Liver (tissue), 9 donors: ENCODE results near the gene WTIP. TPM values are rescaled to one million over a fixed set of nuclear protein-coding genes. Genes with fewer than 3 reads are reported as not detected.

Experiments used
- DNase-seq: peaks from one replicate; pipeline ENCODE4 v3.0.0-alpha.2; 2017; ENCODE audit warnings: low spot score
- H3K27ac ChIP-seq, 2 donors: one replicate each; pipeline ENCODE4 v1.7.0; 2013; ENCODE audit warnings: inconsistent platforms in 2 of 2, low read length in 2 of 2, control low read depth in 1 of 2, low read depth in 1 of 2, mild to moderate bottlenecking in 1 of 2
- H3K27me3 ChIP-seq, 4 donors: one replicate each; pipeline versions ENCODE4 v1.6.1 to v1.7.0; 2013; ENCODE audit warnings: low read length in 3 of 4, inconsistent platforms in 1 of 4, mild to moderate bottlenecking in 1 of 4, moderate library complexity in 1 of 4; ENCODE audit not compliant: control insufficient read depth in 4 of 4, insufficient read depth in 4 of 4
- H3K36me3 ChIP-seq, 4 donors: one replicate each; pipeline versions ENCODE4 v1.6.1 to v1.7.0; 2013; ENCODE audit warnings: low read length in 3 of 4, mild to moderate bottlenecking in 3 of 4, low read depth in 1 of 4, moderate library complexity in 1 of 4; ENCODE audit not compliant: control insufficient read depth in 4 of 4, insufficient read depth in 3 of 4
- H3K4me1 ChIP-seq, 4 donors: one replicate each; pipeline versions ENCODE4 v1.6.1 to v1.7.0; 2013; ENCODE audit warnings: low read length in 3 of 4, mild to moderate bottlenecking in 3 of 4, moderate library complexity in 1 of 4; ENCODE audit not compliant: control insufficient read depth in 4 of 4, insufficient read depth in 4 of 4
- H3K4me3 ChIP-seq, 3 donors: one replicate each; pipeline versions ENCODE4 v1.6.1 to v1.7.0; 2013; ENCODE audit warnings: low read length in 3 of 3, control low read depth in 1 of 3, low read depth in 1 of 3, mild to moderate bottlenecking in 1 of 3
- H3K9ac ChIP-seq, 2 donors: one replicate each; pipeline ENCODE4 v1.7.0; 2013; ENCODE audit warnings: low read length in 2 of 2, mild to moderate bottlenecking in 2 of 2, moderate library complexity in 2 of 2, control low read depth in 1 of 2, low read depth in 1 of 2
- H3K9me3 ChIP-seq, 4 donors: one replicate each; pipeline versions ENCODE4 v1.6.1 to v1.7.0; 2013; ENCODE audit warnings: low read length in 3 of 4; ENCODE audit not compliant: control insufficient read depth in 4 of 4
- ATF3 ChIP-seq: IDR thresholded peaks from 2 replicates; pipeline ENCODE4 v1.6.1; 2016; ENCODE audit warnings: antibody characterized with exemption
- CTCF ChIP-seq: fragments of 150-350 bp; IDR thresholded peaks from 2 replicates; pipeline ENCODE4 v1.5.1; 2017; ENCODE audit warnings: improper control_type of control experiment, low read depth, low read length; ENCODE audit not compliant: missing input control
- EGR1 ChIP-seq, 2 donors: IDR thresholded peaks; 2 replicates each; pipeline ENCODE4 v1.6.1; 2016 to 2018; ENCODE audit warnings: antibody characterized with exemption in 2 of 2, low read depth in 2 of 2
- FOXA1 ChIP-seq: IDR thresholded peaks from 2 replicates; pipeline ENCODE4 v1.6.1; 2016; ENCODE audit warnings: antibody characterized with exemption
- FOXA2 ChIP-seq: IDR thresholded peaks from 2 replicates; pipeline ENCODE4 v1.6.1; 2016; ENCODE audit warnings: antibody characterized with exemption
- GABPA ChIP-seq, 2 donors: IDR thresholded peaks in 1 of 2; conservative IDR thresholded peaks in 1 of 2; 2 replicates each; pipeline ENCODE4 v1.6.1; 2016; ENCODE audit warnings: antibody characterized with exemption in 2 of 2, mild to moderate bottlenecking in 1 of 2, moderate library complexity in 1 of 2
- HNF4G ChIP-seq: IDR thresholded peaks from 2 replicates; pipeline ENCODE4 v1.6.1; 2016; ENCODE audit warnings: antibody characterized with exemption
- JUND ChIP-seq, 2 donors: IDR thresholded peaks; 2 replicates each; pipeline ENCODE4 v1.6.1; 2016; ENCODE audit warnings: antibody characterized with exemption in 2 of 2
- MAX ChIP-seq: IDR thresholded peaks from 2 replicates; pipeline ENCODE4 v1.6.1; 2016; ENCODE audit warnings: antibody characterized with exemption
- NR2F2 ChIP-seq: IDR thresholded peaks from 2 replicates; pipeline ENCODE4 v1.6.1; 2016; ENCODE audit warnings: antibody characterized with exemption
- RAD21 ChIP-seq, 2 donors: IDR thresholded peaks; 2 replicates each; pipeline ENCODE4 v1.6.1; 2016; ENCODE audit warnings: antibody characterized with exemption in 2 of 2, mild to moderate bottlenecking in 2 of 2
- REST ChIP-seq: IDR thresholded peaks from 2 replicates; pipeline ENCODE4 v1.6.1; 2016; ENCODE audit warnings: antibody characterized with exemption, mild to moderate bottlenecking
- RXRA ChIP-seq, 2 donors: IDR thresholded peaks; 2 replicates each; pipeline ENCODE4 v1.6.1; 2017 to 2018; ENCODE audit warnings: antibody characterized with exemption in 2 of 2, mild to moderate bottlenecking in 1 of 2
- SP1 ChIP-seq: IDR thresholded peaks from 2 replicates; pipeline ENCODE4 v1.6.1; 2018; ENCODE audit warnings: antibody characterized with exemption, mild to moderate bottlenecking
- TAF1 ChIP-seq: conservative IDR thresholded peaks from 2 replicates; pipeline ENCODE4 v1.6.1; 2016; ENCODE audit warnings: antibody characterized with exemption, mild to moderate bottlenecking
- YY1 ChIP-seq: IDR thresholded peaks from 2 replicates; pipeline ENCODE4 v1.6.1; 2016; ENCODE audit warnings: antibody characterized with exemption, mild to moderate bottlenecking
- WGBS: extraction: QIAGEN DNeasy Blood & Tissue Kit; methylation state at CpG from one replicate; pipeline ENCODE4 v1.1.7; 2013; 5-methylcytosine and 5-hydroxymethylcytosine counted together
- polyA plus RNA-seq, 2 donors: library from polyadenylated mRNA; stranded (reverse) in 1 of 2; unstranded in 1 of 2; fragments of 200-250 nt in 1 of 2; fragments of >200 nt in 1 of 2; fragmentation: Nextera tagmentation in 1 of 2; extraction: Ambion mirVana in 1 of 2; gene quantifications; one replicate each; pipeline versions ENCODE4 v1.2.1 to v1.2.3, GENCODE V29; 2013 to 2015
- total RNA-seq, 2 donors: library from RNA; depleted of rRNA; stranded (reverse); fragments of >200 nt; gene quantifications; one replicate each; pipeline ENCODE4 v1.2.3, GENCODE V29; 2014
- donor health status: healthy.
- donor health status: healthy.
- donor health status: healthy.
- donor health status: healthy.
- donor health status: healthy.

The WTIP gene
- total and polyA plus RNA-seq, 4 donors, result 0.08 to 2.7 (median 1.6) TPM

GRCh38 chr19:34452723-34453122, 28.8 kb upstream of the WTIP start:
- Histone ChIP-seq H3K36me3 (peaks cover 7 to 69% (median 42%) of the 10 kb centered on the region in 4 donors), H3K9me3 (no peaks in the 10 kb centered on the region), H3K27ac (no peak overlapping the region), H3K4me3 (no peak overlapping the region), H3K9ac (no peak overlapping the region), H3K4me1 (no peaks in the 10 kb centered on the region), H3K27me3 (no peaks in the 10 kb centered on the region)
- no peak for DNase-seq
- TF ChIP-seq CTCF (no peak), HNF4G (no peak), FOXA2 (no peak), TAF1 (no peak), EGR1 (IDR thresholded peaks at IDR 0.05; ENCODE audit: low read depth in 2 of 2) (no peak), ATF3 (no peak), RXRA (IDR thresholded peaks at IDR 0.05) (no peak), REST (no peak), FOXA1 (no peak), GABPA (IDR thresholded peaks at IDR 0.05 in 1 of 2, conservative IDR thresholded peaks at IDR 0.05 in 1 of 2) (no peak), MAX (no peak), JUND (IDR thresholded peaks at IDR 0.05) (no peak), SP1 (no peak), NR2F2 (no peak), YY1 (no peak)

GRCh38 chr19:34454091-34454490, 27.5 kb upstream of the WTIP start:
- Histone ChIP-seq H3K9ac (no peak overlapping the region), H3K27ac (no peak overlapping the region), H3K36me3 (peaks cover 6 to 64% (median 38%) of the 10 kb centered on the region in 4 donors), H3K27me3 (no peaks in the 10 kb centered on the region), H3K9me3 (no peaks in the 10 kb centered on the region), H3K4me3 (no peak overlapping the region), H3K4me1 (no peaks in the 10 kb centered on the region)
- TF ChIP-seq FOXA2 (no peak), YY1 (no peak), FOXA1 (no peak), CTCF (no peak), RAD21 (IDR thresholded peaks at IDR 0.05) (no peak), EGR1 (IDR thresholded peaks at IDR 0.05; ENCODE audit: low read depth in 2 of 2) (no peak), GABPA (IDR thresholded peaks at IDR 0.05 in 1 of 2, conservative IDR thresholded peaks at IDR 0.05 in 1 of 2) (no peak)
- no peak for DNase-seq
- WGBS, result 94% methylated on average over 2 of the region's 2 CpGs
